Measurements from ENCODE around the gene SHC4. TPM values are rescaled to one million over a fixed set of nuclear protein-coding genes. Genes with fewer than 3 reads are reported as not detected.

The SHC4 gene
- total and polyA plus RNA-seq, 2 of the 8 experiments (the other 6 are each of a cell fraction or from before 2014, with no cell fraction given), result 0.15 to 0.30 TPM

GRCh38 chr15:48893311-48893710, 70.4 kb downstream of the SHC4 start (continued):
- TF ChIP-seq CHD7 (IDR thresholded peaks at IDR 0.05; ENCODE audit: insufficient replicate concordance, low read length) (no peak), RNF2 (IDR thresholded peaks at IDR 0.05; ENCODE audit: borderline replicate concordance, low read depth, low read length, missing control alignments, poor library complexity, severe bottlenecking) (no peak), TCF12 (IDR thresholded peaks at IDR 0.05; ENCODE audit: low read depth, low read length) (no peak), EP300 (IDR thresholded peaks at IDR 0.05; ENCODE audit: borderline replicate concordance in 1 of 2, low read depth in 2 of 2, low read length in 2 of 2) (no peak), NANOG (IDR thresholded peaks at IDR 0.05; ENCODE audit: insufficient read depth, low read depth, low read length, poor library complexity, severe bottlenecking) (no peak), KDM5A (IDR thresholded peaks at IDR 0.05; ENCODE audit: low read length) (no peak), YY1 (IDR thresholded peaks at IDR 0.05; ENCODE audit: low read depth, low read length) (no peak)
- TF ChIP-seq, protein P1, sequence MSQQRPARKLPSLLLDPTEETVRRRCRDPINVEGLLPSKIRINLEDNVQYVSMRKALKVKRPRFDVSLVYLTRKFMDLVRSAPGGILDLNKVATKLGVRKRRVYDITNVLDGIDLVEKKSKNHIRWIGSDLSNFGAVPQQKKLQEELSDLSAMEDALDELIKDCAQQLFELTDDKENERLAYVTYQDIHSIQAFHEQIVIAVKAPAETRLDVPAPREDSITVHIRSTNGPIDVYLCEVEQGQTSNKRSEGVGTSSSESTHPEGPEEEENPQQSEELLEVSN (IDR thresholded peaks at IDR 0.05), result no peak
- TF ChIP-seq, protein P2, sequence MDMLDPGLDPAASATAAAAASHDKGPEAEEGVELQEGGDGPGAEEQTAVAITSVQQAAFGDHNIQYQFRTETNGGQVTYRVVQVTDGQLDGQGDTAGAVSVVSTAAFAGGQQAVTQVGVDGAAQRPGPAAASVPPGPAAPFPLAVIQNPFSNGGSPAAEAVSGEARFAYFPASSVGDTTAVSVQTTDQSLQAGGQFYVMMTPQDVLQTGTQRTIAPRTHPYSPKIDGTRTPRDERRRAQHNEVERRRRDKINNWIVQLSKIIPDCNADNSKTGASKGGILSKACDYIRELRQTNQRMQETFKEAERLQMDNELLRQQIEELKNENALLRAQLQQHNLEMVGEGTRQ (IDR thresholded peaks at IDR 0.05; ENCODE audit: low read length), result no peak
